ENCODE results near the gene GOPC.

Gene GOPC

GRCh38 chr6:117595099-117595923, 7.0 kb downstream of the GOPC start:
- DNase-seq: peak; percentile 31

GRCh38 chr6:117592983-117593759, 9.1 kb downstream of the GOPC start:
- no peak for DNase-seq

GRCh38 chr6:117591405-117591804, 10.9 kb downstream of the GOPC start:
- no peak for DNase-seq

GRCh38 chr6:117590447-117590846, 11.9 kb downstream of the GOPC start:
- no peak for DNase-seq

GRCh38 chr6:117585647-117586046, 16.7 kb downstream of the GOPC start:
- no peak for DNase-seq

- no peak for DNase-seq
Observed at GRCh38 chr6:117574198-117574597, 28.1 kb downstream of the GOPC start.

- no peak for DNase-seq
Observed at GRCh38 chr6:117573006-117573680, 29.2 kb downstream of the GOPC start.

GRCh38 chr6:117568831-117569410, 33.4 kb downstream of the GOPC start:
- DNase-seq: no peak

GRCh38 chr6:117568247-117568646, 34.1 kb downstream of the GOPC start:
- DNase-seq: no peak

- DNase-seq: peak; percentile 53
Observed at GRCh38 chr6:117564681-117565080, 37.6 kb downstream of the GOPC start.

- DNase-seq: peak; percentile 21
Observed at GRCh38 chr6:117561128-117561527, 41.2 kb downstream of the GOPC start.

- no peak for DNase-seq
Observed at GRCh38 chr6:117559299-117559698, 43.0 kb downstream of the GOPC start.

GRCh38 chr6:117558818-117559217, 43.5 kb downstream of the GOPC start:
- DNase-seq: no peak

- DNase-seq: no peak
Observed at GRCh38 chr6:117557951-117558350, 44.4 kb downstream of the GOPC start.

GRCh38 chr6:117555882-117556498, 46.3 kb downstream of the GOPC start:
- peak; percentile 69 for DNase-seq

- DNase-seq: no peak
Observed at GRCh38 chr6:117555262-117555849, 47.0 kb downstream of the GOPC start.

- DNase-seq: no peak
Observed at GRCh38 chr6:117553142-117553541, 49.2 kb downstream of the GOPC start.

- no peak for DNase-seq
Observed at GRCh38 chr6:117552618-117553017, 49.7 kb downstream of the GOPC start.

- no peak for DNase-seq
Observed at GRCh38 chr6:117550618-117551242, 51.6 kb downstream of the GOPC start.

- no peak for DNase-seq
Observed at GRCh38 chr6:117550078-117550600, 52.2 kb downstream of the GOPC start.

GRCh38 chr6:117549611-117550010, 52.7 kb downstream of the GOPC start:
- no peak for DNase-seq
